GM13976 (cell line): Measurements from ENCODE around the gene EXOC6B.

Source experiments
- DNase-seq: peaks from one replicate; pipeline ENCODE4 v3.0.0; 2012; ENCODE audit warnings: low spot score
- in situ Hi-C: fragments of 300-500 bp; cut with MboI; formaldehyde crosslinking; loops from one replicate; pipeline ENCODE4 v1.12.0; 2022; ENCODE audit warnings: low sequenced_read_pairs, mixed read lengths, inconsistent platforms; ENCODE audit not compliant: unreplicated experiment
- TF ChIP-seq, protein P1 (sequence below): IDR thresholded peaks from 2 replicates; pipeline ENCODE4 v1.5.1; 2012; ENCODE audit warnings: borderline replicate concordance, mild to moderate bottlenecking; ENCODE audit not compliant: insufficient read depth; ENCODE audit errors: extremely low read depth, missing control alignments, control extremely low read depth

Gene EXOC6B

GRCh38 chr2:72350852-72351251, 475.0 kb downstream of the EXOC6B start:
- no peak for DNase-seq
- TF ChIP-seq, protein P1, sequence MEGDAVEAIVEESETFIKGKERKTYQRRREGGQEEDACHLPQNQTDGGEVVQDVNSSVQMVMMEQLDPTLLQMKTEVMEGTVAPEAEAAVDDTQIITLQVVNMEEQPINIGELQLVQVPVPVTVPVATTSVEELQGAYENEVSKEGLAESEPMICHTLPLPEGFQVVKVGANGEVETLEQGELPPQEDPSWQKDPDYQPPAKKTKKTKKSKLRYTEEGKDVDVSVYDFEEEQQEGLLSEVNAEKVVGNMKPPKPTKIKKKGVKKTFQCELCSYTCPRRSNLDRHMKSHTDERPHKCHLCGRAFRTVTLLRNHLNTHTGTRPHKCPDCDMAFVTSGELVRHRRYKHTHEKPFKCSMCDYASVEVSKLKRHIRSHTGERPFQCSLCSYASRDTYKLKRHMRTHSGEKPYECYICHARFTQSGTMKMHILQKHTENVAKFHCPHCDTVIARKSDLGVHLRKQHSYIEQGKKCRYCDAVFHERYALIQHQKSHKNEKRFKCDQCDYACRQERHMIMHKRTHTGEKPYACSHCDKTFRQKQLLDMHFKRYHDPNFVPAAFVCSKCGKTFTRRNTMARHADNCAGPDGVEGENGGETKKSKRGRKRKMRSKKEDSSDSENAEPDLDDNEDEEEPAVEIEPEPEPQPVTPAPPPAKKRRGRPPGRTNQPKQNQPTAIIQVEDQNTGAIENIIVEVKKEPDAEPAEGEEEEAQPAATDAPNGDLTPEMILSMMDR: no peak
- in situ Hi-C loops: no loop called here

- TF ChIP-seq, protein P1: no peak
- DNase-seq: no peak
- in situ Hi-C loops: no loop called here
Observed at GRCh38 chr2:72349016-72349415, 476.8 kb downstream of the EXOC6B start.

GRCh38 chr2:72347081-72347480, 478.8 kb downstream of the EXOC6B start:
- TF ChIP-seq, protein P1: no peak
- in situ Hi-C loops: no loop called here
- no peak for DNase-seq

DNA sequence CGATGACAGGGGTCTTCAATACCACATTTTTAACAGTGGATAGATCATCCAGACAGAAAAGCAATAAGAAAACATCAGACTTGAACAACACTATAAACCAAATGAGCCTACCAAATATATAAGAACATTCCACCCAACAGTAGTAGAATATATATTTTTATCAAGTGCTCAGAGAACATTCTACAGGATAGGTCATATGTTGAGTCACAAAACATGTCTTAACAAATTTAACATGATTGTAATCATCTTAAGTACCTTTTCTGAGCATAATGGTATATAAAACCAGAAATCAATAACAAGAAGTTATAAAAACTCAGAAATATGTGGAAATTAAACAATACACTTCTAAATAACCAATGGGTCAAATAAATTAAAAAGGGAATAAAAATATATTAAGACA, 484.2 kb downstream of the EXOC6B start:
- in situ Hi-C loops: no loop called here
- TF ChIP-seq, protein P1: no peak
- no peak for DNase-seq

- TF ChIP-seq, protein P1: no peak
- in situ Hi-C loops: no loop called here
- no peak for DNase-seq
Observed at GRCh38 chr2:72340665-72341064, 485.2 kb downstream of the EXOC6B start.

GRCh38 chr2:72338076-72338475, 487.8 kb downstream of the EXOC6B start:
- in situ Hi-C loops: no loop called here
- DNase-seq: no peak

More at GRCh38 chr2:72338076-72338475, 487.8 kb downstream of the EXOC6B start:
- TF ChIP-seq, protein P1: no peak
